ENCODE results near the gene GGPS1. TPM values are rescaled to one million over a fixed set of nuclear protein-coding genes. Genes with fewer than 3 reads are reported as not detected.
"Not testable (repeated sequence)": the region's sequence is repeated elsewhere in the genome, so short reads cannot be mapped to it uniquely, and the experiment has no call there.

GGPS1 gene
- total and polyA plus RNA-seq, 4 donors: 4.8 to 13.2 (median 8.3) TPM

- Histone ChIP-seq H3K36me3 (ENCODE audit: control insufficient read depth in 4 of 4, insufficient read depth in 3 of 4, low read depth in 1 of 4, low read length in 3 of 4) (no peaks in the 10 kb centered on the region), H3K4me1 (ENCODE audit: control insufficient read depth in 4 of 4, insufficient read depth in 4 of 4, low read length in 3 of 4) (peaks cover 2 to 13% (median 3%) of the 10 kb centered on the region in 4 donors), H3K4me3 (ENCODE audit: low read depth in 1 of 3, low read length in 3 of 3) (no peak overlapping the region), H3K9ac (ENCODE audit: low read depth in 1 of 2, low read length in 2 of 2) (no peak overlapping the region), H3K27me3 (ENCODE audit: control insufficient read depth in 4 of 4, insufficient read depth in 4 of 4, low read length in 3 of 4) (no peaks in the 10 kb centered on the region), H3K27ac (ENCODE audit: low read depth in 1 of 2, low read length in 2 of 2) (no peak overlapping the region), H3K9me3 (ENCODE audit: control insufficient read depth in 4 of 4, low read length in 3 of 4) (no peaks in the 10 kb centered on the region)
- TF ChIP-seq TAF1 (conservative IDR thresholded peaks at IDR 0.05) (no peak), ZBTB33 (IDR thresholded peaks at IDR 0.05) (no peak), FOXA2 (IDR thresholded peaks at IDR 0.05) (no peak), GABPA (IDR thresholded peaks at IDR 0.05 in 1 of 2, conservative IDR thresholded peaks at IDR 0.05 in 1 of 2) (no peak), HNF4A (conservative IDR thresholded peaks at IDR 0.05) (no peak), SP1 (IDR thresholded peaks at IDR 0.05) (no peak), RXRA (IDR thresholded peaks at IDR 0.05) (no peak), RAD21 (IDR thresholded peaks at IDR 0.05) (no peak), HNF4G (IDR thresholded peaks at IDR 0.05) (no peak), MAX (IDR thresholded peaks at IDR 0.05) (no peak), NR2F2 (IDR thresholded peaks at IDR 0.05) (no peak), YY1 (IDR thresholded peaks at IDR 0.05) (no peak), ATF3 (IDR thresholded peaks at IDR 0.05) (no peak)
- WGBS: 67% methylated on average over 6 of the region's 6 CpGs
- no peak for DNase-seq (ENCODE audit: low spot score)
Observed at GRCh38 chr1:235304549-235305451, 23.6 kb upstream of the GGPS1 start.

- Histone ChIP-seq H3K9ac (ENCODE audit: low read depth in 1 of 2, low read length in 2 of 2) (no peak overlapping the region), H3K4me3 (ENCODE audit: low read depth in 1 of 3, low read length in 3 of 3) (no peak overlapping the region), H3K36me3 (ENCODE audit: control insufficient read depth in 4 of 4, insufficient read depth in 3 of 4, low read depth in 1 of 4, low read length in 3 of 4) (peaks cover 0 to 3% (median 0%) of the 10 kb centered on the region in 4 donors), H3K4me1 (ENCODE audit: control insufficient read depth in 4 of 4, insufficient read depth in 4 of 4, low read length in 3 of 4) (peaks cover 3 to 15% (median 7%) of the 10 kb centered on the region in 4 donors), H3K9me3 (ENCODE audit: control insufficient read depth in 4 of 4, low read length in 3 of 4) (no peaks in the 10 kb centered on the region), H3K27ac (ENCODE audit: low read depth in 1 of 2, low read length in 2 of 2) (no peak overlapping the region), H3K27me3 (ENCODE audit: control insufficient read depth in 4 of 4, insufficient read depth in 4 of 4, low read length in 3 of 4) (no peaks in the 10 kb centered on the region)
- DNase-seq (ENCODE audit: low spot score): no peak
- 85% methylated on average over 7 of the region's 7 CpGs for WGBS
- TF ChIP-seq REST (IDR thresholded peaks at IDR 0.05) (no peak), TAF1 (conservative IDR thresholded peaks at IDR 0.05) (no peak), FOXA1 (IDR thresholded peaks at IDR 0.05) (no peak), RAD21 (IDR thresholded peaks at IDR 0.05) (no peak), NR2F2 (IDR thresholded peaks at IDR 0.05) (no peak), HNF4A (conservative IDR thresholded peaks at IDR 0.05) (no peak), CTCF (IDR thresholded peaks at IDR 0.05; ENCODE audit: low read depth, low read length, missing input control) (no peak), HNF4G (IDR thresholded peaks at IDR 0.05) (no peak), ATF3 (IDR thresholded peaks at IDR 0.05) (no peak), SP1 (IDR thresholded peaks at IDR 0.05) (no peak)
Observed at GRCh38 chr1:235307158-235308124, 20.9 kb upstream of the GGPS1 start.

- H3K27ac ChIP-seq (ENCODE audit: low read depth in 1 of 2, low read length in 2 of 2); H3K9me3 ChIP-seq (ENCODE audit: control insufficient read depth in 4 of 4, low read length in 3 of 4); DNase-seq (ENCODE audit: low spot score); H3K36me3 ChIP-seq (ENCODE audit: control insufficient read depth in 4 of 4, insufficient read depth in 3 of 4, low read depth in 1 of 4, low read length in 3 of 4); H3K9ac ChIP-seq (ENCODE audit: low read depth in 1 of 2, low read length in 2 of 2); H3K27me3 ChIP-seq (ENCODE audit: control insufficient read depth in 4 of 4, insufficient read depth in 4 of 4, low read length in 3 of 4); H3K4me3 ChIP-seq (ENCODE audit: low read depth in 1 of 3, low read length in 3 of 3): not testable (repeated sequence)
- H3K4me1 ChIP-seq (ENCODE audit: control insufficient read depth in 4 of 4, insufficient read depth in 4 of 4, low read length in 3 of 4): peaks cover 3 to 16% (median 7%) of the 10 kb centered on the region in 4 donors
- WGBS: 95% methylated on average over 31 of the region's 32 CpGs
Observed at GRCh38 chr1:235309206-235309605, 19.2 kb upstream of the GGPS1 start.

Data from liver (tissue), 9 donors.